HepG2 (cell line): Measurements from ENCODE around the gene SEMA6B. TPM values are rescaled to one million over a fixed set of nuclear protein-coding genes. Genes with fewer than 3 reads are reported as not detected.

Experiments
- ATAC-seq: fragments of 200-7000 bp; cut with Tn5 transposase; 3 replicates; pipeline ENCODE4 v1.9.1; 2020; ENCODE audit warnings: mild to moderate bottlenecking, moderate library complexity
- BruUV-seq: library from RNA; stranded (reverse); fragments of 400-500 nt; replicated peaks from 2 replicates; lab custom pipeline; 2021; lab: Mats Ljungman, UMichigan
- CTCF ChIA-PET: fragments of 300-600 bp; formaldehyde crosslinking; extraction: SDS; loops from one replicate; lab custom pipeline; 2021; ENCODE audit warnings: low total read pairs, inconsistent platforms, low intra/inter-chr PET ratio; lab: Yijun Ruan, JAX
- POLR2A ChIA-PET: fragments of 350-600 bp; sonication (Branson Sonifier 250); formaldehyde crosslinking; loops from one replicate; lab custom pipeline; 2020; ENCODE audit warnings: antibody characterized with exemption, inconsistent platforms; lab: Yijun Ruan, JAX
- DNase-seq: peaks from one replicate; pipeline ENCODE4 v3.0.0-alpha.2; 2015; ENCODE audit warnings: low spot score
- FAIRE-seq: peaks from 3 replicates; lab custom pipeline; 2011; peaks lifted over from hg19 to GRCh38; lab: Jason Lieb, UNC
- H2AFZ ChIP-seq: one replicate; pipeline ENCODE4 v1.6.1; 2011; ENCODE audit warnings: low read length, inconsistent platforms
- H3K27ac ChIP-seq: fragments of 300-600 bp; 3 replicates; pipeline ENCODE4 v1.8.0; 2011; ENCODE audit warnings: mixed run types, mild to moderate bottlenecking, mixed read lengths, low read length, inconsistent platforms; ENCODE audit not compliant: insufficient read depth; ENCODE audit errors: extremely low read length
- H3K27me3 ChIP-seq, 2 experiments: fragments of 200-600 bp in 1 of 2; 2 replicates in 1 of 2; 3 replicates in 1 of 2; pipeline versions ENCODE4 v1.6.0 to v1.8.0; 2011; ENCODE audit warnings: low read length in 2 of 2, mild to moderate bottlenecking in 2 of 2, moderate library complexity in 2 of 2, inconsistent platforms in 1 of 2; ENCODE audit not compliant: insufficient read depth in 2 of 2, control insufficient read depth in 1 of 2
- H3K36me3 ChIP-seq, 2 experiments: fragments of 200-600 bp in 1 of 2; replicated peaks in 1 of 2; 2 replicates in 1 of 2; 3 replicates in 1 of 2; pipeline versions ENCODE4 v1.5.1 to v1.8.0; 2011; ENCODE audit warnings: low read length in 2 of 2, inconsistent platforms in 1 of 2; ENCODE audit not compliant: insufficient read depth in 2 of 2, control insufficient read depth in 1 of 2
- H3K4me1 ChIP-seq: 2 replicates; pipeline ENCODE4 v1.5.1; 2012; ENCODE audit warnings: low read length, inconsistent platforms; ENCODE audit not compliant: insufficient read depth
- H3K4me2 ChIP-seq: 2 replicates; pipeline ENCODE4 v1.6.0; 2011; ENCODE audit warnings: low read depth, low read length, inconsistent platforms
- H3K4me3 ChIP-seq, 3 experiments: fragments of 200-600 bp in 1 of 3; sonication (generic), shearing (Covaris generic) in 1 of 3; replicated peaks in 1 of 3; 2 replicates each; pipeline ENCODE4 v1.5.1; 2011 to 2016; ENCODE audit warnings: low read length in 3 of 3, inconsistent platforms in 2 of 3, low read depth in 2 of 3, mild to moderate bottlenecking in 2 of 3, control low read depth in 1 of 3, mixed read lengths in 1 of 3; ENCODE audit not compliant: insufficient read depth in 1 of 3
- H3K79me2 ChIP-seq: one replicate; pipeline ENCODE4 v1.6.1; 2011; ENCODE audit warnings: low read length, inconsistent platforms; ENCODE audit not compliant: insufficient read depth
- H3K9ac ChIP-seq: 2 replicates; pipeline ENCODE4 v1.6.0; 2011; ENCODE audit warnings: mild to moderate bottlenecking, low read depth, low read length, inconsistent platforms; ENCODE audit not compliant: insufficient read depth
- H3K9me3 ChIP-seq: 2 replicates; pipeline ENCODE4 v1.5.1; 2012; ENCODE audit warnings: mild to moderate bottlenecking, low read length
- H4K20me1 ChIP-seq: 2 replicates; pipeline ENCODE4 v1.6.0; 2011; ENCODE audit warnings: inconsistent platforms, mild to moderate bottlenecking, low read length, moderate library complexity; ENCODE audit not compliant: insufficient read depth
- CREB3 ChIP-seq: sonication (generic); formaldehyde crosslinking; IDR thresholded peaks from 2 replicates; pipeline ENCODE4 v1.5.0; 2020; ENCODE audit warnings: missing genetic modification reagents
- MAFK ChIP-seq, 2 experiments: IDR thresholded peaks in 1 of 2; conservative IDR thresholded peaks in 1 of 2; 2 replicates each; pipeline ENCODE4 v1.6.1; 2011; ENCODE audit warnings: improper control_type of control experiment in 2 of 2, low read length in 2 of 2
- MLX ChIP-seq: IDR thresholded peaks from 2 replicates; pipeline ENCODE4 v1.6.1; 2016
- PATZ1 ChIP-seq: sonication (generic); formaldehyde crosslinking; IDR thresholded peaks from 2 replicates; pipeline ENCODE4 v1.4.0; 2020; ENCODE audit warnings: missing genetic modification reagents
- ZNF230 ChIP-seq: sonication (generic); formaldehyde crosslinking; IDR thresholded peaks from 2 replicates; pipeline ENCODE4 v1.4.0; 2020; ENCODE audit warnings: mild to moderate bottlenecking, missing genetic modification reagents
- ZNF354B ChIP-seq: sonication (generic); formaldehyde crosslinking; IDR thresholded peaks from 2 replicates; pipeline ENCODE4 v1.8.0; 2022; ENCODE audit warnings: mild to moderate bottlenecking, missing genetic modification reagents
- WGBS: methylation state at CpG from one replicate; pipeline ENCODE4 v1.1.6; 2017; ENCODE audit warnings: low lambda C conversion rate; 5-methylcytosine and 5-hydroxymethylcytosine counted together
- in situ Hi-C: cut with HindIII; loops from 2 replicates; pipeline ENCODE4 v1.10.0; 2017; ENCODE audit warnings: low pct_unique_long_range_greater_than_20kb; ENCODE audit not compliant: extremely low pct_ligation_motif_present
- intact Hi-C: fragments of 100-400 bp; cut with micrococcal nuclease; formaldehyde crosslinking; loops from one replicate; pipeline ENCODE4 v1.10.0; 2022; ENCODE audit not compliant: unreplicated experiment
- polyA plus RNA-seq, 8 experiments: library from polyadenylated mRNA; depleted of rRNA in 3 of 8; stranded (reverse) in 7 of 8; unstranded in 1 of 8; fragments of >200 nt; fragmentation: Illumina TruSeq in 4 of 8; extraction: Trizol in 4 of 8; gene quantifications; 2 replicates each; pipeline versions ENCODE4 v1.2.1 to v1.2.3, GENCODE V29; 2011 to 2016; ENCODE audit warnings: low read depth in 4 of 8, missing spikeins in 1 of 8, mixed read lengths in 1 of 8; ENCODE audit not compliant: insufficient read depth in 1 of 8
- total RNA-seq, 5 experiments: library from RNA; depleted of rRNA; stranded (reverse); fragments of >200 nt; fragmentation: Illumina TruSeq; extraction: Trizol; gene quantifications; 2 replicates each; pipeline ENCODE4 v1.2.3, GENCODE V29; 2016; ENCODE audit warnings: low read depth in 1 of 5

SEMA6B gene
- total and polyA plus RNA-seq, 2 of the 13 experiments (the other 11 are each of a cell fraction or from before 2014, with no cell fraction given) = 45.5 to 67.1 TPM

GRCh38 chr19:4597975-4598671, 38.6 kb upstream of the SEMA6B start (continued):
- TF ChIP-seq PATZ1 (CRISPR knock-in tag) (peak; percentile 35; the same call in 1 of the 2 replicates), MLX (CRISPR knock-in tag) (no peak), ZNF354B (CRISPR knock-in tag) (no peak)

- no peak for DNase-seq
- WGBS = 4% methylated on average over 12 of the region's 27 CpGs
- POLR2A ChIA-PET = no interaction called here
Observed at GRCh38 chr19:4597278-4597974, 37.9 kb upstream of the SEMA6B start.

More at GRCh38 chr19:4597278-4597974, 37.9 kb upstream of the SEMA6B start:
- H3K4me3 ChIP-seq = peak overlapping the region; percentile 5 to 64 (median 38); a peak in 4 of 6 replicates
- intact Hi-C loops = no loop called here
- peak; percentile 31 for ATAC-seq
- H3K9me3 ChIP-seq = no peaks in the 10 kb centered on the region
- H2AFZ ChIP-seq = no peak overlapping the region
- H3K4me1 ChIP-seq = peaks cover 32% of the 10 kb centered on the region
- peaks cover 1 to 7% of the 10 kb centered on the region in 2 experiments; a peak in 3 of 5 replicates for H3K27me3 ChIP-seq
- H4K20me1 ChIP-seq = no peaks in the 10 kb centered on the region
- no peak for FAIRE-seq
- H3K27ac ChIP-seq = no peak overlapping the region
- CTCF ChIA-PET = no interaction called here
- in situ Hi-C loops = no loop called here
- peak overlapping the region; percentile 72 for H3K4me2 ChIP-seq
- H3K9ac ChIP-seq = no peak overlapping the region
- no peaks in the 10 kb centered on the region for H3K36me3 ChIP-seq
- BruUV-seq = no TSS peak
- no peak for TF ChIP-seq ZNF230 (CRISPR knock-in tag)
- 0 out of 4 replicates have a peak, but pooled peaks of 1 of the 2 experiments have one; percentile 10 for TF ChIP-seq MAFK (conservative IDR thresholded peaks at IDR 0.05 in 1 of 2, IDR thresholded peaks at IDR 0.05 in 1 of 2; ENCODE audit: low read length in 2 of 2)
- no peak for TF ChIP-seq CREB3 (CRISPR knock-in tag)
- H3K79me2 ChIP-seq = no peaks in the 10 kb centered on the region
